ENCODE measurements around the gene YBX1.
"Not testable (repeated sequence)": the region's sequence is repeated elsewhere in the genome, so short reads cannot be mapped to it uniquely, and the experiment has no call there.

The YBX1 gene

GRCh38 chr1:42681741-42682483, at the start of gene YBX1:
TSS of gene YBX1 (plus strand) at chr1:42682418. CDS start at chr1:42682566, 148 bp downstream.
- DNase-seq (ENCODE audit: low read depth), result peak; percentile 96
- peak within 1 kb of the TSS; percentile 88 for H3K4me3 ChIP-seq (ENCODE audit: low read depth, low read length)

- H3K4me3 ChIP-seq (ENCODE audit: low read depth, low read length), result no peak overlapping the region
- no peak for DNase-seq (ENCODE audit: low read depth)
Observed at GRCh38 chr1:42639116-42639515, 43.1 kb upstream of the YBX1 start.

GRCh38 chr1:42646056-42646455, 36.2 kb upstream of the YBX1 start:
- no peak overlapping the region for H3K4me3 ChIP-seq (ENCODE audit: low read depth, low read length)
- DNase-seq (ENCODE audit: low read depth), result no peak

- DNase-seq (ENCODE audit: low read depth), result no peak
- H3K4me3 ChIP-seq (ENCODE audit: low read depth, low read length), result no peak overlapping the region
Observed at GRCh38 chr1:42657201-42657600, 25.0 kb upstream of the YBX1 start.

GRCh38 chr1:42657981-42658876, 24.0 kb upstream of the YBX1 start, which contains the start of gene PPIH:
TSS of gene PPIH (plus strand) at chr1:42658423. CDS start at chr1:42658447, 24 bp downstream.
- H3K4me3 ChIP-seq (ENCODE audit: low read depth, low read length), result peak within 1 kb of the TSS; percentile 93
- peak; percentile 67 for DNase-seq (ENCODE audit: low read depth)

- peak overlapping the region; percentile 93 for H3K4me3 ChIP-seq (ENCODE audit: low read depth, low read length)
- no peak for DNase-seq (ENCODE audit: low read depth)
Observed at GRCh38 chr1:42658877-42659337, 23.3 kb upstream of the YBX1 start.

GRCh38 chr1:42660907-42661500, 21.2 kb upstream of the YBX1 start:
- H3K4me3 ChIP-seq (ENCODE audit: low read depth, low read length), result no peak overlapping the region
- DNase-seq (ENCODE audit: low read depth), result no peak

- no peak overlapping the region for H3K4me3 ChIP-seq (ENCODE audit: low read depth, low read length)
- DNase-seq (ENCODE audit: low read depth), result no peak
Observed at GRCh38 chr1:42669936-42670335, 12.3 kb upstream of the YBX1 start.

GRCh38 chr1:42670425-42670824, 11.8 kb upstream of the YBX1 start:
- H3K4me3 ChIP-seq (ENCODE audit: low read depth, low read length), result no peak overlapping the region
- DNase-seq (ENCODE audit: low read depth), result no peak

- H3K4me3 ChIP-seq (ENCODE audit: low read depth, low read length), result no peak overlapping the region
- no peak for DNase-seq (ENCODE audit: low read depth)
Observed at GRCh38 chr1:42674214-42674613, 8.0 kb upstream of the YBX1 start.

- H3K4me3 ChIP-seq (ENCODE audit: low read depth, low read length), result no peak overlapping the region
- DNase-seq (ENCODE audit: low read depth), result no peak
Observed at GRCh38 chr1:42674682-42675081, 7.5 kb upstream of the YBX1 start.

- H3K4me3 ChIP-seq (ENCODE audit: low read depth, low read length), result no peak overlapping the region
- DNase-seq (ENCODE audit: low read depth), result no peak
Observed at GRCh38 chr1:42675467-42675866, 6.8 kb upstream of the YBX1 start.

GRCh38 chr1:42676534-42677087, 5.6 kb upstream of the YBX1 start:
- no peak for DNase-seq (ENCODE audit: low read depth)

GRCh38 chr1:42679364-42679983, 2.7 kb upstream of the YBX1 start:
- H3K4me3 ChIP-seq (ENCODE audit: low read depth, low read length), result no peak overlapping the region
- DNase-seq (ENCODE audit: low read depth), result peak; percentile 31

More at GRCh38 chr1:42676534-42677087, 5.6 kb upstream of the YBX1 start:
- H3K4me3 ChIP-seq (ENCODE audit: low read depth, low read length), result no peak overlapping the region

GRCh38 chr1:42680055-42680454, 2.2 kb upstream of the YBX1 start:
- no peak for DNase-seq (ENCODE audit: low read depth)
- no peak overlapping the region for H3K4me3 ChIP-seq (ENCODE audit: low read depth, low read length)

- H3K4me3 ChIP-seq (ENCODE audit: low read depth, low read length), result peak overlapping the region; percentile 88
- no peak for DNase-seq (ENCODE audit: low read depth)
Observed at GRCh38 chr1:42680921-42681683, 1.1 kb upstream of the YBX1 start.

- not testable (repeated sequence) for DNase-seq (ENCODE audit: low read depth)
- peak overlapping the region; percentile 88 for H3K4me3 ChIP-seq (ENCODE audit: low read depth, low read length)
Observed at GRCh38 chr1:42682484-42682738, 193 bp downstream of the YBX1 start.

- H3K4me3 ChIP-seq (ENCODE audit: low read depth, low read length), result peak overlapping the region; percentile 88
- DNase-seq (ENCODE audit: low read depth), result peak; percentile 27
Observed at GRCh38 chr1:42682739-42683531, 717 bp downstream of the YBX1 start.
